Effector memory CD8-positive, alpha-beta T cell (primary cell): ENCODE data around the gene CDC5L.
"Not testable (repeated sequence)": the region's sequence is repeated elsewhere in the genome, so short reads cannot be mapped to it uniquely, and the experiment has no call there.

Source experiments
- ATAC-seq: fragments of 150-1000 bp; cut with Tn5 transposase; replicated peaks from 2 replicates; pipeline ENCODE4 v1.10.0; 2021; ENCODE audit warnings: mild to moderate bottlenecking, moderate library complexity
- DNase-seq, 3 experiments: peaks; one replicate each; pipeline ENCODE4 v3.0.0; 2021
- H3K27ac Mint-ChIP-seq, 2 donors: one replicate each; pipeline ENCODE4 v1.8.0; 2022; ENCODE audit warnings: mild to moderate bottlenecking in 2 of 2, mixed read lengths in 2 of 2, moderate library complexity in 2 of 2
- H3K27me3 Mint-ChIP-seq, 2 donors: one replicate each; pipeline ENCODE4 v1.8.0; 2022; ENCODE audit warnings: mixed read lengths in 2 of 2
- H3K36me3 Mint-ChIP-seq: one replicate; pipeline ENCODE4 v1.8.0; 2022; ENCODE audit warnings: mild to moderate bottlenecking, moderate library complexity, mixed read lengths; ENCODE audit not compliant: insufficient read depth
- H3K4me1 Mint-ChIP-seq, 2 donors: one replicate each; pipeline ENCODE4 v1.8.0; 2022; ENCODE audit warnings: low read depth in 2 of 2, mixed read lengths in 2 of 2
- H3K4me3 Mint-ChIP-seq, 2 donors: one replicate each; pipeline ENCODE4 v1.8.0; 2022; ENCODE audit warnings: mild to moderate bottlenecking in 2 of 2, mixed read lengths in 2 of 2, moderate library complexity in 2 of 2
- H3K9me3 Mint-ChIP-seq, 2 donors: one replicate each; pipeline ENCODE4 v1.8.0; 2022; ENCODE audit warnings: mixed read lengths in 2 of 2

The CDC5L gene

DNA sequence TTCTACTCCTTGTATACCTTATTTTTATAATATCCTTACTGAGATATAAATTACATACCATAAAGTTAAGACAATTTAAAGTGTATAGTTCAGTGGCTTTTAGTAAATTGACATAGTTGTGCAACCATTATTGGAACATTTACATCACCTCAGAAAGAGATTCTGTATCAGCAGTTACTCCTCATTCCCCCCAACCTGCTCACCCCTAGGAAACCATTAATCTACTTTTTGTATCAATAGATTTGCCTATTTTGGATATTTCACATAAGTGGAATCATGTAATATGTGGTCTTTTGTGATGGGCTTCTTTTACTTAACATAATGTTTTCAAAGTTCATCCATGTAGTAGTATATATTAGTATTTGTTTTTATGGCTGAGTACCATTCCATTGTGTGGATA, 51.3 kb downstream of the CDC5L start:
- Mint-ChIP-seq H3K27ac (no peak overlapping the region), H3K27me3 (no peaks in the 10 kb centered on the region), H3K4me3 (no peak overlapping the region), H3K4me1 (peaks cover 4 to 14% of the 10 kb centered on the region in 2 donors), H3K36me3 (peaks cover 25% of the 10 kb centered on the region), H3K9me3 (peaks cover 2 to 10% of the 10 kb centered on the region in 2 donors)
- ATAC-seq (no peak), DNase-seq (no peak)

DNA sequence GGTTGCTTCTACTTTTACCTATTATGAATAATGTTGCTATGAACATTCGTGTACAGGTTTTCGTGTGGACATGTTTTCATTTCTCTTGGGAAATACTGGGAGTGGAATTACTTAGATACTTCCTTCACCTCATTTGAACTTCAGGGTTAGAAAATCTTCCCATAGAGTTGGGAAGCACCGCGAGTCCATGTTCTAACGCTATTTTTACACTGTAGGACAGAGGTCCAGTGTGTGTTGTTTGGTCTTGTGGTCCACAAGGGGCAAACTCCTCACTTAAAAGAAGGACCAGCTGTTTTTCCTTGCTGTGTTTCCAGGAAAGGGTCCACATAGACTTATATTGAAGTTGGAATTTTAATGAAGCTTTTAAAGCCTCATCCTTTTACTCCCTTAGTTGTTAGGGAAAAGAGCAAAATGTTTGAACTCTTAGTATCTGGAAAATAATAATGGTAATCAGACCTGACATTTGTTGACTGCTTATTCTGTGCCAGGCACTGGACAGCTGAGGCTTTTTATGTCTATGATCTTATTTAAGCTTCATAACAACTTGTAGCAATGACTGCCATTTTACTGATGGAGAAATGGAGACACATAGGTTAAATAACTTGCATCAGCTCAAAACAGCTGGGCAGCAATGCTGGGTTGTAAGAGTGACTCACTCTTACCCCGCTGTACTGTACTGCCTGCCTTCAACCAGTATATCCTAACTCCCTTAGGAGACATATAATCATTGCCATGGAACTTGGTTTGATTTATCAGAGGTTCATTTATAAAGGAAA, 52.0 kb downstream of the CDC5L start:
- DNase-seq (no peak), ATAC-seq (no peak)
- H3K4me1 Mint-ChIP-seq: peaks cover 8 to 9% of the 10 kb centered on the region in 2 donors
- peaks cover 21% of the 10 kb centered on the region for H3K36me3 Mint-ChIP-seq
- H3K4me3 Mint-ChIP-seq: no peak overlapping the region
- H3K9me3 Mint-ChIP-seq: peaks cover 2 to 13% of the 10 kb centered on the region in 2 donors
- H3K27me3 Mint-ChIP-seq: no peaks in the 10 kb centered on the region
- H3K27ac Mint-ChIP-seq: no peak overlapping the region

- Mint-ChIP-seq H3K27ac (no peak overlapping the region), H3K36me3 (peaks cover 22% of the 10 kb centered on the region), H3K4me3 (no peak overlapping the region), H3K9me3 (peaks cover 2 to 13% of the 10 kb centered on the region in 2 donors), H3K4me1 (peaks cover 7 to 9% of the 10 kb centered on the region in 2 donors), H3K27me3 (no peaks in the 10 kb centered on the region)
- DNase-seq (no peak), ATAC-seq (no peak)
These were observed 53.8 kb downstream of the CDC5L start for GRCh38 chr6:44441091-44441855.

- no peak overlapping the region for H3K27ac Mint-ChIP-seq
- no peak for ATAC-seq
- no peak overlapping the region for H3K4me3 Mint-ChIP-seq
- H3K9me3 Mint-ChIP-seq: peaks cover 2 to 13% of the 10 kb centered on the region in 2 donors
- H3K4me1 Mint-ChIP-seq: peaks cover 7 to 9% of the 10 kb centered on the region in 2 donors
- no peaks in the 10 kb centered on the region for H3K27me3 Mint-ChIP-seq
- peaks cover 31% of the 10 kb centered on the region for H3K36me3 Mint-ChIP-seq
- no peak for DNase-seq
These were observed 54.7 kb downstream of the CDC5L start for GRCh38 chr6:44442236-44442635.

GRCh38 chr6:44442833-44443444, 55.4 kb downstream of the CDC5L start:
- Mint-ChIP-seq H3K27ac (no peak overlapping the region), H3K9me3 (peaks cover 2 to 13% of the 10 kb centered on the region in 2 donors), H3K36me3 (peaks cover 30% of the 10 kb centered on the region), H3K4me3 (no peak overlapping the region), H3K27me3 (no peaks in the 10 kb centered on the region), H3K4me1 (peaks cover 7 to 9% of the 10 kb centered on the region in 2 donors)
- ATAC-seq (no peak), DNase-seq (no peak)

DNA sequence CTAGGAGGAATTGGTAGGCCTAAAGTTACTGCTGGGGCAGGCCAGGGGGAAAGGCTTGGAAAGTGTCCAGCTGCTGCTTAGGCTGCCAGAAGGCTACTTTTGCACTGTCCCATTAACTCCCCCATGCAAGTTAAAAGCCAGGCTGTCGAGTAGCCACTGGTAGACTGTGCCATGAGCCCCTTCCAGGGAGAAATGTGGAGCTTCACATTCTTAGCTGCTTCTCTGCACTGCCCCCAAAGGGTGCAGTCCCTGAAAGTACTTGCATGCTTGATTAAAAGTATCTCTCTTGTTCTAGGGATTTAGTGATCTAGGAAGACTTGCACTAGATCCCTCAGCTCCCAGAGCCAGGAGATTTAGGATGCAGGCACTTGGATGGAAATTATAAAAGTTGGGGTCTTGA, 57.3 kb downstream of the CDC5L start:
- Mint-ChIP-seq H3K36me3 (peaks cover 30% of the 10 kb centered on the region), H3K27ac (no peak overlapping the region), H3K4me3 (no peak overlapping the region), H3K9me3 (peaks cover 2 to 13% of the 10 kb centered on the region in 2 donors), H3K27me3 (no peaks in the 10 kb centered on the region), H3K4me1 (peaks cover 7 to 9% of the 10 kb centered on the region in 2 donors)
- DNase-seq (no peak), ATAC-seq (no peak)

DNA sequence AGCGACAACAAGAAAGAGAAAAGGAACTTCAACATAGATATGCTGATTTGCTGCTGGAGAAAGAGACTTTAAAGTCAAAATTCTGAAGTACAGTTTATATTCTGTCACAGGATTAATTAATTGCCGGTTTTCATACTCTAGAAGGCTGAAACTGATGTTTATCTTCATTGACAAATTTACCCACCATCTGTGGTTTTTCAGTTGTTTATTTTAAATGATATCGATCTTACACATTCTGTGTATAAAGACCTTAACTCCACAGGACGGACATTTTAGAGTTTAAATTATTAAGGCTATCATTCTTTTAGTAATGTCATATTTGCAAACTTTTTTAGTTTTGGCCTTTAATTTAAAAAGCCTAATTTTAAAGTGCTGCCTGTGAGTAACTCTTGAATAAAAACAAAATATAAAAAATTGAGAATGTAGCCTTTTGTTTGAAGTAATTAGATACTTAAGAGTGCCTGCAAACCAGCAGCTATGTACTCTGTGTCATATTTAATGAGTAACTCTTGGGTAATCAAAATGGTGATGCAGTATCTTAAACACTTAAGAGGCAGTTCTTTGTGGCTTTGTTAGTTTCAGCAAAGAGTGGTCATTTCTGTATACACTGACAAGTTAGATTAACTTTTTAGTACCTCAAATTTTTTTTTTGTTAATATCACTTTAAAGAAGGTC, 59.3 kb downstream of the CDC5L start:
- DNase-seq: no peak
- no peak overlapping the region for H3K27ac Mint-ChIP-seq
- H3K9me3 Mint-ChIP-seq: peaks cover 0 to 13% of the 10 kb centered on the region in 2 donors
- H3K4me3 Mint-ChIP-seq: no peak overlapping the region
- H3K36me3 Mint-ChIP-seq: peaks cover 25% of the 10 kb centered on the region
- no peaks in the 10 kb centered on the region for H3K27me3 Mint-ChIP-seq
- H3K4me1 Mint-ChIP-seq: peaks cover 4 to 7% of the 10 kb centered on the region in 2 donors
- no peak for ATAC-seq

- not testable (repeated sequence) for H3K27ac Mint-ChIP-seq, DNase-seq, H3K4me3 Mint-ChIP-seq, H3K4me1 Mint-ChIP-seq, ATAC-seq, H3K9me3 Mint-ChIP-seq, H3K27me3 Mint-ChIP-seq
- H3K36me3 Mint-ChIP-seq: peaks cover 25% of the 10 kb centered on the region
These were observed 61.7 kb downstream of the CDC5L start for GRCh38 chr6:44449181-44449580.

DNA sequence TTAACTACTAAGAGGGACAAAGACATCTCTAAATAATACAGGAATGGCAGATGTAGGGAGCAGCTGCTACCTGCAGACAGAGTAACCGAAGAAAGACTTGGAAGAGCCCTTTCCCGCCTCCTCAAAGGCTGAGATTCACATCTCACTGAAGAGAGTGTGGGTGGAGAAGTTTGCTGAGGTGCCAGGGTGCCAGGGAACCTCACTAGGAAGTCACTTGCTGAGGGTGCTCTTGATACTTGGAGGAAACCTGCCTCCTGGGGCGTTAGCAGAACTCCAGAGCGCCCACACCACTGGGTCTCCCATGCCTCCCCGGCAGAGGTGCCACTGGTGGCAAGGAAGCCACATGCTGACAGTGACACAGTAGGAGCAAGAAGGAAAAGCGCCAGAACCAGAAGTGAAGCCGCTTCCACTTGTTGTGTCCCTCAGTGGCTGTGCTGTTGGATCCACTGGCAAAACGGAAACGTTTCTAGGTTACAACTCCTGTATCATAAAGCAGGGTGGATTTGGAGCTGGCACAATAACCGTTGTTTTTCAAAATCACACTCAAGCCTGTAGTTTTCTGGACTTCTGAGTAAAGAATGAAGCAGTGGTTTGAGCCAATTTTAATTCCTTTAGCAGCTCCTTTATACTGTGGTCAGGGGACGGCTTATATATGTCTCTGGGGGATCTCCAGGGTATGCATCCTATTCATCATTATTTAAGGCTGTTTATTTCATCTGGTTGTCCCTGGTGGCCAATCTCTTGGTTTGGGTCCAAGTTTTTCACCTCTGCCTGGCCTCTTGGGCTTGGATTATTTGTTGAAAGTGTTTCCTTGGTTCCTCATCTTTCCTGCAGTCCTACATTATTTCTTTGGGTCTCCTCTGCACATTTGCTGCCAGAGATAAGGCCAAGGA, 64.5 kb downstream of the CDC5L start:
- ATAC-seq (no peak), DNase-seq (no peak)
- Mint-ChIP-seq H3K36me3 (peaks cover 14% of the 10 kb centered on the region), H3K4me1 (no peaks in the 10 kb centered on the region), H3K27ac (peak overlapping the region; percentile 44 to 59), H3K9me3 (no peaks in the 10 kb centered on the region), H3K27me3 (peaks cover 0 to 1% of the 10 kb centered on the region in 2 donors), H3K4me3 (no peak overlapping the region)

DNA sequence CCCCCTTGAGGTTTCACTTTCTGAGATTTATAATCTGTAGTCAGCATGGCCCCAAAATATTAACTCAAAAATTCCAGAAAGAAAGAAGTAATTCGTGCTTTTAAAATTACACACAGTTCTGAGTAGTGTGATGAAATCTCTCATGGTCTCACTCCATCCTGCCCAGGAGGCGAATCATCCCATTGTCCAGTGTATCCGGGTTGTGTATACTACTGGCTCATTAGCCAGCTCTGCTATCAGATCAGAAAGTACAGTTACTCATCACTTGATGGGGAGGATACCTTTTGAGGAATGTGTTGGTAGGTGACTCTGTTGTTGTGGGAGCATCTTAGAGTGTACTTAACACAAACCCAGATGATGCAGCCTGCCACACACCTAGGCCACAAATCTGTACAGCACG, 65.2 kb downstream of the CDC5L start:
- no peak overlapping the region for H3K27ac Mint-ChIP-seq
- ATAC-seq (no peak), DNase-seq (no peak)
- H3K27me3 Mint-ChIP-seq: peaks cover 0 to 8% of the 10 kb centered on the region in 2 donors
- no peak overlapping the region for H3K4me3 Mint-ChIP-seq
- peaks cover 11% of the 10 kb centered on the region for H3K36me3 Mint-ChIP-seq
- H3K9me3 Mint-ChIP-seq: no peaks in the 10 kb centered on the region
- no peaks in the 10 kb centered on the region for H3K4me1 Mint-ChIP-seq

GRCh38 chr6:44453146-44453545, 65.6 kb downstream of the CDC5L start:
- H3K4me3 Mint-ChIP-seq: no peak overlapping the region
- ATAC-seq: no peak
- peaks cover 0 to 12% of the 10 kb centered on the region in 2 donors for H3K27me3 Mint-ChIP-seq
- H3K9me3 Mint-ChIP-seq: no peaks in the 10 kb centered on the region
- no peak overlapping the region for H3K27ac Mint-ChIP-seq
- no peaks in the 10 kb centered on the region for H3K4me1 Mint-ChIP-seq
- DNase-seq: no peak
- H3K36me3 Mint-ChIP-seq: peaks cover 11% of the 10 kb centered on the region

DNA sequence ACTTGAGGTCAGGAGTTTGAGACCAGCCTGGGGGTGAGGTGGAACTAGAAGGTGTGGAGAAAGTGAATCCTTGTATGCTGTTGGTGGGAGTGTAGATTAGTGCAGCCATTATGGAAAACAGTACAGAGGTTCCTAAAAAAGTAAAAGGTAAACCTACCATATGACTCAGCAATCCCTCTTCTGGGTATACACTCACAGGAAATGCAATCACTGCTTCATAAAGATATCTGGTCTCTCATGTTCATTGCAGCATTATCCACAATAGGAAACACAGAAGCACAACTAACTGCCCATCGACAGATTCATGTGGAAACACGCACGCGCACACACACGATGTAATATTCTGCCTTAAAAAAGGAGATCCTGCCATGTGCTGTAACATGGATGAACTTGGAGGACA, 66.7 kb downstream of the CDC5L start:
- Mint-ChIP-seq H3K27ac (no peak overlapping the region), H3K4me1 (no peaks in the 10 kb centered on the region), H3K36me3 (peaks cover 11% of the 10 kb centered on the region), H3K4me3 (no peak overlapping the region), H3K9me3 (no peaks in the 10 kb centered on the region), H3K27me3 (peaks cover 6 to 23% of the 10 kb centered on the region in 2 donors)
- ATAC-seq: no peak
- DNase-seq: no peak
